Fibroblast of skin of right quadriceps (primary cell): Measurements from ENCODE around the gene IL6ST.
"Not testable (repeated sequence)": the region's sequence is repeated elsewhere in the genome, so short reads cannot be mapped to it uniquely, and the experiment has no call there.

Experiments
- DNase-seq: peaks from one replicate; pipeline ENCODE4 v3.0.0-alpha.2; 2013

The IL6ST gene

GRCh38 chr5:55994495-55994997, at the start of gene IL6ST:
Gene IL6ST (minus strand): TSS chr5:55994963. CDS start chr5:55976278, 18,685 bp downstream.
- DNase-seq, result peak; percentile 73

GRCh38 chr5:56039985-56040384, 45.2 kb upstream of the IL6ST start:
- DNase-seq, result no peak

DNA sequence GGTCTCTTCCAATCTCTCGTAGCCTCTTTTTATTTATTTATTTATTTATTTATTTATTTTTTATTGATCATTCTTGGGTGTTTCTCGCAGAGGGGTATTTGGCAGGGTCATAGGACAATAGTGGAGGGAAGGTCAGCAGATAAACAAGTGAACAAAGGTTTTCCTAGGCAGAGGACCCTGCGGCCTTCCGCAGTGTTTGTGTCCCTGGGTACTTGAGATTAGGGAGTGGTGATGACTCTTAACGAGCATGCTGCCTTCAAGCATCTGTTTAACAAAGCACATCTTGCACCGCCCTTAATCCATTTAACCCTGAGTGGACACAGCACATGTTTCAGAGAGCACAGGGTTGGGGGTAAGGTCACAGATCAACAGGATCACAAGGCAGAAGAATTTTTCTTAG, 43.4 kb upstream of the IL6ST start:
- DNase-seq, result not testable (repeated sequence)

DNA sequence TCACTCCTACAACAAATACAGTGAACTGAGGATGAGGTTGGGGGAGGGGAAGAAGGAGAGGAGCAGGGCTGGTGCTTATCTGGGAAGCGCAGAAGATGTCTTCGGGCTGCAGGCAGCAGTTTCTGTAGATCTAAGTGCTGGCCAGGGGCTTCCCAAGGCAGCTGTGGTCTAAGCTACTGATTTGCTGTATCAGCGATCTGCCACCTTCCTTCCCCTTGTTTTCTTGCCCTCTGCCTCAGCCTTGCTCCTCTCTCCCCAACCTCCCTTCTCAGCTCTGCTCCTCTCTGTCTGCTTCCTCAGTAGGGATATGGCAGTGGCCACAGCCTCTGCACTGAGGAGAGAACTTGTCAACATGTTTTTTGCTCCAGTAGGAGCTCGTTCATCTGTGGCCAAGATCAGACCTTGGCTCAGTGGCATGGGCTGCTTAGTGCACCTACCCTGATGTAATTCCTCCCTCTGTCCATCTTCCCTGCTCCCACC, 42.8 kb upstream of the IL6ST start:
- no peak for DNase-seq

DNA sequence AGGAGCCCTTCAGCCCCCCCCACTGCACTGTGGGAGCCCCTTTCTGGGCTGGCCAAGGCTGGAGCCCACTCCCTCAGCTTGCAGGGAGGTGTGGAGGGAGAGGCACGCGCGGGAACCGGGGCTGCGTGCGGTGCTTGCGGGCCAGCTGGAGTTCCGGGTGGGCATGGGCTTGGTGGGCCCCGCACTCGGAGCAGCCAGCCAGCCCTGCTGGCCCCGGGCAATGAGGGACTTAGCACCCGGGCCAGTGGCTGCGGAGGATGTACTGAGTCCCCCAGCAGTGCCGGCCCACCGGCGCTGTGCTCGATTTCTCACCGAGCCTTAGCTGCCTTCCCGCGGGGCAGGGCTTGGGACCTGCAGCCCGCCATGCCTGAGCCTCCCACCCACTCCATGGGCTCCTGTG, 40.6 kb upstream of the IL6ST start:
- not testable (repeated sequence) for DNase-seq

DNA sequence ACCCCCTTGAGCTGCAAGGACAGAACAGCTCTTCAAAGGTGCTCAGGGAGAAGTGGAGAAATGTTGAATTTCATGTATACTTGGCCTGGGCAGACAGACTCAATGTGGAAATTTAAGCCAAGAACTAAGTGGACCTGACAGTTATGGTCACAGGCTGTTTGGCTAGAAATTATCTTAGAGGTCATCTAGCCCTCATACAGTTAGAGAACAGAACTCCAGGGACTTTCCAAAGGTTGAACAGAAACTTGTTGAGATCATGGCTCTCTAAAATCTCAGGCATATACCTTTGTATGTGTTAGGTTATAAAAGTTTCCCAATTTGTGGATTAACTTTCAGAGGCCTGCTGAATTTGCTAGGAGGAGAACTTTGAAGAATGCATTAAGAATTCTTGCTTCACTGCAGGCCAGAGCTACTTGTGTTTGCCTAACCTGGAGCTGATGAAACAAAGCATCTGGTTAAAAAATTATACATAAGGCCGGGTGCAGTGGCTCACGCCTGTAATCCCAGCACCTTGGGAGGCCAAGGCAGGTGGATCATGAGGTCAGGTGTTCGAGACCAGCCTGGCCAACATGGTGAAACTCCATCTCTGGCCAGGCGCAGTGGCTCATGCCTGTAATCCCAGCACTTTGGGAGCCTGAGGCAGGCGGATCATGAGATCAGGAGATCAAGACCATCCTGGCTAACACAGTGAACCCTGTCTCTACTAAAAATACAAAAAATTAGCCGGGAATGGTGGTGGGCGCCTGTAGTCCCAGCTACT, 35.3 kb upstream of the IL6ST start:
- DNase-seq, result not testable (repeated sequence)

DNA sequence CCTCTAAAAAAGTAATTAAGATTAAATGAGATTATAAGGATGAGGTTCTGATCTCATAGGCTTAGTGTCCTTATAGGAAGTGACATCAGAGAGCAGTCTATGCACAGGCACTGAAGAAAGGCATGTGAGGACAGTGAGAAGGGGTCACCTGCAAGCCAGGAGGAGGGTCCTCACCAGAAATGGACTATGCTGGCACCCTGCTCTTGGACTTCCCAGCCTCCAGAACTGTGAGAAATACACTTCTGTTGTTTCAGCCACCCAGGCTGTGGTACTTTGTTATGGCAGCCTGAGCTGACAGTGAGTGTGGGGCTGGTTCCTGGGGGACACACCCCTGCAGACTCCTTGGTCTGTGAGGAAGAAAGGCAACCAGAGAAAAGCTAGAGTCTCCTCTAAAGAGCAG, 34.7 kb upstream of the IL6ST start:
- no peak for DNase-seq

- DNase-seq, result no peak
Measured at GRCh38 chr5:56028708-56029107, 33.9 kb upstream of the IL6ST start.

DNA sequence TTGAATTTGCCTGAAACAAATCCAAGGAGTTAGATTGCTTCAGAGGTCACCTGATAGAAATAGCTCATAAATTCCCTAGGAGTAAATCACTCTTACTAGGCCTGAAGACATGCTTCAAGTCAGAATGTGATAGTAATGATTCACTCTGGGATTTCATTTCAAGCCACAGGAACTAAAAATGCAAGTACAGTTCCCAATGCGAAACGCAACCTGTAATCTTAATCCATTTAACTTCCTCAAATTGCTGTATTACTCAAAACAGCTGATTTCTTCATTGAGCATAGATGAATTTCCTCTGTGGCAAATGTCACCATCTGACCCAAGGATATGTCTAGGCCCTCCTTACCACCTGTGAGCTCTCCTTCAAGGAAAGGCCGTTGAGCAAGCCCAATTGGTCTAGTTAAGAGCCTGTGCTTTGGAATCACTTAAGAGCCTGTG, 32.1 kb upstream of the IL6ST start:
- DNase-seq, result peak; percentile 89

DNA sequence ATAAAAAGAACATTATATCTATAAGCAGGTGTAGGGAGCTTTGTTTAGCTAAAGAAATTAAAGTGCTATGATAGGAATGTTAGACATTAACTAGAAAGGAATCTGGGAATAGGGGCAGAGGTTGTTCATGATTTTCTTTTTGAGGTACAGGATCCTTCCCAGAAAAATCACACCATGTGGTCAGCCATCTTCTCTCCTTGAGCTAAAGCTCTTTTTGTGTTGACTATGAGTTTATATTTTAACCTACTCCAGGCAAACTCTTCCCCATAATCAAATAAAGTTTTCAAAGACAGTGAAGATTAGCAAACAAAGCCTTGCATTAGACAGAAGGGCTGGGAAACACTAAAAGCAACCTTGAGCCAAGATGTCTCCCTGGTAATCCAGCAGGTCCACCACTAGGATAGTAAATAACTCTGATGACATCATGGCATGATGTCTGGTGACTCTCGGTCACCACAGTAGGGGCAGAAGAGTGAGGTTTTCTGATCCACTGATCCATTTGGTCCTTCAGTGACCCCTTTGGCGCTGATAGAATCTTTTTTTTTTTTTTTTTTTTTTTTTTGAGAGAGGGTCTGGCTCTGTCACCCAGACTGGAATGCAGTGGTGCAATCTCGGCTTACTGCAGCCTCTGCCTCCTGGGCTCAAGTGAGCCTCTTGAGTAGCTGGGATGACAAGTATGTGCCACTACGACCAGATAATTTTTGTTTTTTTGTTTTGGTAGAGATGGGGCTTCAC, 30.6 kb upstream of the IL6ST start:
- DNase-seq, result peak; percentile 16

GRCh38 chr5:56024810-56025150, 30.0 kb upstream of the IL6ST start:
- DNase-seq, result no peak

- no peak for DNase-seq
Measured at GRCh38 chr5:56023296-56023695, 28.5 kb upstream of the IL6ST start.

DNA sequence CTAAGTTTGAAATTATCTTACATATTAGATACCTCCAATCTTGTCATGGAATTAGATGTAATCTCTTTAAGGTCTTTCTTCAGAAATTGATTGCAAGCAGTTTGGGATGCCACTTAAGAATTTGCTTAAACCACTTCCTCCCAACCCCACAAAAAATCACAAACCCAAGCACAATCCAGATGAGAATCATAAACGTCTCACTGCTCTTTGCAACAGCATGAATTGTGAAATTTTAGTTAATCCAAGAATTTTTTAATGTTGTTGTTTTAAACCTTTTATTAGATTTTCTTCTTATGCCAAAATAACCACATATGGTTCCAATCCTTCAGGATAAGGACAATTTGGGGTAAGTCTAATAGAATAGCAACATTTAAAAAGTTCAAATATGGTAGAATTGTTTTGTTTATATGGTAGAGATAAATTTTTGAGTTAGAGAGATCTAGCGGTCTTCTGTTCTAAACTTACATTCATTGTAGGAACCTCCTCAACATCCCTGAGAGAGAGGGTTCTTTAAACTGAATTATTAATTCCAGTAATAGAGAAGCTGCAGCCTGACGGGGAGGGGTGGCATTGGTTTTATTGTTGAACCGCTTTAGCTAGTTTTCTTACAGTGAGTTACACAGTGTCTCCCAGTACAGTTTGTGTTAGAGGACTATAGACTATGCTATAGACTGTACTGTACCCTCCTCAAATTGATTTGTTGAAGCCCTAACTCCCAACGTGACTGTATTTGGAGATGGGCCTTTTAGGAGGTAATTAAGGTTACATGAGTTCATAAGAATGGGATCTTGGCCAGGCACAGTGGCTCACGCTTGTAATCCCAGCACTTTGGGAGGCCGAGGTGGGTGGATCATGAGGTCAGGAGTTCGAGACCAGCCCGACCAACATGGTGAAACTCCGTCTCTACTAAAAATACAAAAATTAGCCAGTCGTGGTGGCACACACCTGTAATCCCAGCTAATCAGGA, 24.8 kb upstream of the IL6ST start:
- peak; percentile 87 for DNase-seq

- DNase-seq, result no peak
Measured at GRCh38 chr5:56018832-56019231, 24.1 kb upstream of the IL6ST start.

DNA sequence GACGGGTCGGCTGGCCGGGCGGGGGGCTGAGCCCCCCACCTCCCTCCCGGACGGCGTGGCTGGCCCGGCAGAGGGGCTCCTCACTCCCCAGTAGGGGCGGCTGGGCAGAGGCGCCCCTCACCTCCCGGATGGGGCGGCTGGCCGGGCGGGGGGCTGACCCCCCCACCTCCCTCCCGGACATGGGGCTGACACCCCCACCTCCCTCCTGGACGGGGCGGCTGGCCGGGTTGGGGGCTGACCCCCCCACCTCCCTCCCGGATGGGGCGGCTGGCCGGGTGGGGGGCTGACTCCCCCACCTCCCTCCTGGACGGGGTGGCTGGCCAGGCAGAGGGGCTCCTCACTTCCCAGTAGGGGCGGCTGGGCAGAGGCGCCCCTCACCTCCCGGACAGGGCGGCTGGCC, 19.9 kb upstream of the IL6ST start:
- not testable (repeated sequence) for DNase-seq

DNA sequence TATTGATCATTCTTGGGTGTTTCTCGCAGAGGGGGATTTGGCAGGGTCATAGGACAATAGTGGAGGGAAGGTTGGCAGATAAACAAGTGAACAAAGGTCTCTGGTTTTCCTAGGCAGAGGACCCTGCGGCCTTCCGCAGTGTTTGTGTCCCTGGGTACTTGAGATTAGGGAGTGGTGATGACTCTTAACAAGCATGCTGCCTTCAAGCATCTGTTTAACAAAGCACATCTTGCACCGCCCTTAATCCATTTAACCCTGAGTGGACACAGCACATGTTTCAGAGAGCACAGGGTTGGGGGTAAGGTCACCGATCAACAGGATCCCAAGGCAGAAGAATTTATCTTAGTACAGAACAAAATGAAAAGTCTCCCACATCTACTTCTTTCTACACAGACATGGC, 19.2 kb upstream of the IL6ST start:
- not testable (repeated sequence) for DNase-seq

GRCh38 chr5:56012281-56012963, 17.7 kb upstream of the IL6ST start:
- peak; percentile 75 for DNase-seq

GRCh38 chr5:56011835-56012234, 17.1 kb upstream of the IL6ST start:
- DNase-seq, result peak; percentile 93

DNA sequence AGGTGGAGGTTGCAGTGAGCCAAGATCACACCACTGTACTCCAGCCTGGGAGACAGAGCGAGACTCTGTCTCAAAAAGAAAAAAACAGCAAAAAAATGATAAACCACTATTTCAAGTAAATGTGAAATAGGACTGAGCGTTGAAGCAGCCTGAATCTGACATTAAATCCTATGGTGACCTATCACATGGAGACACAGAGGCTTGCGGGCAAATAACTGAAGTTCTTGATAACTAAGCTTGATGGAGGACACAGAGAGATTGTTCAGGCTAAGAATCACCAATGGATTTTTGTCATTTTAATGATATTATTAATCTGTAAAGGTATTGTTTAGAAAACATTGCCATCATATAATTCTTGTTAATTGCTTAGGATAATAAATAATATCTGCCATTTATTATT, 15.7 kb upstream of the IL6ST start:
- no peak for DNase-seq

- no peak for DNase-seq
Measured at GRCh38 chr5:56006600-56006999, 11.8 kb upstream of the IL6ST start.

DNA sequence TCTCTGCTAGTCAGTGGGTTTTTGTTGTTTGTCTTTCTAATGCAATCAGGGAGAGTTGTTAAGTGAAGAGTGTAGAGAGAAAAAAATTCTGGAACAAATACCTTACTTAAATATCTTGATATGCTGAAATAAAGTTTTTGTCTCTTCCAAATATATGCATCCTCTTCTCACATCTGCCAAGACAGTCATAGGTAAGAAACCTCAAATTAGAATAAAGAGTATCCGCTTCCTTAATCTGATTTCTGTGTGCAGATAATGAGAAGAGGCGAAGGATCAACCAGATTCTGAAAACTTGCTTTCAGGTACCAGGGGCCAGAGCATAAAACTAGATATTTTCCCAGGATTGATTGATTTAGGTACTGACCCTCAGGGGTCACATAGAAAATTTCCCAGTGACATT, 11.3 kb upstream of the IL6ST start:
- no peak for DNase-seq

DNA sequence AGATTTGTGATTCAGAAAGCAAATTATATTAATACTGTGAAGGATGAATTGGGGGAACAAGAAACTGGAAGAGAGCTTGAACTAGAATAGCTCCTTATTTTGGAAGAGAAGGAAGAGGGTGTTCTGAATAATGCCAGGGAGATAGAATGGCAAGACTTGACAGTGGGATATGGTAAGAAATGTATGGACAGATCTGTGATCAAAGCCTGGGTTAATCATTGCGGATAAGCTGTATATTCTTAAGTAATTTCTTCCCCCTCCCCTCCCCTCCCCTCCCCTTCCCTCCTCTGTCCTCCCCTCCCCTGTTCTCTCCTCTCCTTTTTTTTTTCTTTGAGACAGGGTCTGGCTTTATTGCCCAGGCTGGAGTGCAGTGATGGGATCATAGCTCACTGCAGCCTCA, 10.1 kb upstream of the IL6ST start:
- no peak for DNase-seq
